K562 (cell line): ENCODE results near the gene COX19. TPM values are rescaled to one million over a fixed set of nuclear protein-coding genes. Genes with fewer than 3 reads are reported as not detected.

ENCODE experiments used
- ATAC-seq: fragments of 200-7000 bp; cut with Tn5 transposase; 3 replicates; pipeline ENCODE4 v1.9.1; 2020; ENCODE audit warnings: moderate library complexity
- BruUV-seq: library from RNA; stranded (reverse); fragments of 400-500 nt; replicated peaks from 2 replicates; lab custom pipeline; 2021; lab: Mats Ljungman, UMichigan
- CTCF ChIA-PET: fragments of 300-600 bp; formaldehyde crosslinking; extraction: SDS; loops from one replicate; lab custom pipeline; 2021; ENCODE audit warnings: low intra/inter-chr PET ratio; lab: Yijun Ruan, JAX
- POLR2A ChIA-PET: fragments of 300-600, 350-650 bp; sonication (Branson Sonifier 250); formaldehyde crosslinking; extraction: SDS; loops from one replicate; lab custom pipeline; 2021; ENCODE audit warnings: antibody characterized with exemption, inconsistent platforms; lab: Yijun Ruan, JAX
- DNase-seq, 4 experiments: peaks; one replicate each; pipeline versions ENCODE4 v3.0.0 to v3.0.0-alpha.2; 2011 to 2018; ENCODE audit warnings: low spot score in 3 of 4, mixed read lengths in 3 of 4; ENCODE audit errors: extremely low read depth in 1 of 4
- FAIRE-seq: peaks from 2 replicates; lab custom pipeline; 2011; peaks lifted over from hg19 to GRCh38; lab: Jason Lieb, UNC
- H2AFZ ChIP-seq: 2 replicates; pipeline ENCODE4 v1.6.0; 2011; ENCODE audit warnings: low read depth, low read length, control low read depth, inconsistent platforms
- H3K27ac ChIP-seq: fragments of 200-600 bp; 3 replicates; pipeline ENCODE4 v1.8.0; 2011; ENCODE audit warnings: low read depth, mild to moderate bottlenecking, control low read depth, inconsistent platforms, low read length, moderate library complexity, mixed read lengths; ENCODE audit errors: extremely low read depth
- H3K27me3 ChIP-seq, 2 experiments: fragments of 300-600 bp in 1 of 2; 2 replicates in 1 of 2; 3 replicates in 1 of 2; pipeline versions ENCODE4 v1.6.0 to v1.8.0; 2011; ENCODE audit warnings: inconsistent platforms in 2 of 2, low read length in 2 of 2, mild to moderate bottlenecking in 1 of 2, mixed read lengths in 1 of 2, moderate library complexity in 1 of 2; ENCODE audit not compliant: control insufficient read depth in 2 of 2, insufficient read depth in 2 of 2
- H3K36me3 ChIP-seq: fragments of 300-600 bp; 3 replicates; pipeline ENCODE4 v1.8.0; 2011; ENCODE audit warnings: mild to moderate bottlenecking, low read length, inconsistent platforms; ENCODE audit not compliant: control insufficient read depth, insufficient read depth
- H3K4me1 ChIP-seq, 2 experiments: fragments of 200-600 bp in 1 of 2; replicated peaks in 1 of 2; 2 replicates in 1 of 2; 3 replicates in 1 of 2; pipeline versions ENCODE4 v1.5.1 to v1.8.0; 2011; ENCODE audit warnings: inconsistent platforms in 2 of 2, low read length in 2 of 2, mild to moderate bottlenecking in 1 of 2, mixed read lengths in 1 of 2, moderate library complexity in 1 of 2; ENCODE audit not compliant: control insufficient read depth in 2 of 2, insufficient read depth in 2 of 2
- H3K4me2 ChIP-seq: 2 replicates; pipeline ENCODE4 v1.6.1; 2011; ENCODE audit warnings: low read length, control low read depth, inconsistent platforms, mixed read lengths; ENCODE audit not compliant: insufficient read depth
- H3K4me3 ChIP-seq: fragments of 200-600 bp; sonication (generic), shearing (Covaris generic); 2 replicates; pipeline ENCODE4 v1.5.1; 2016; ENCODE audit warnings: control low read depth, inconsistent platforms
- H3K79me2 ChIP-seq: fragments of 200-600 bp; 3 replicates; pipeline ENCODE4 v1.8.0; 2011; ENCODE audit warnings: low read length, inconsistent platforms; ENCODE audit not compliant: control insufficient read depth, insufficient read depth
- H3K9ac ChIP-seq, 2 experiments: 2 replicates each; pipeline versions ENCODE4 v1.6.0 to v1.6.1; 2011; ENCODE audit warnings: low read depth in 2 of 2, low read length in 2 of 2, control low read depth in 1 of 2, inconsistent platforms in 1 of 2, mild to moderate bottlenecking in 1 of 2, mixed read lengths in 1 of 2; ENCODE audit not compliant: insufficient read depth in 1 of 2
- H3K9me1 ChIP-seq: one replicate; pipeline ENCODE4 v1.6.0; 2011; ENCODE audit warnings: inconsistent platforms, mild to moderate bottlenecking, low read length, moderate library complexity; ENCODE audit not compliant: control insufficient read depth, insufficient read depth
- H3K9me3 ChIP-seq: replicated peaks from 2 replicates; pipeline ENCODE4 v1.5.1; 2011; ENCODE audit warnings: low read depth, low read length, inconsistent platforms; ENCODE audit not compliant: control insufficient read depth, insufficient read depth
- H4K20me1 ChIP-seq: replicated peaks from 2 replicates; pipeline ENCODE4 v1.6.1; 2011; ENCODE audit warnings: low read length, inconsistent platforms, mixed read lengths; ENCODE audit not compliant: control insufficient read depth, insufficient read depth
- COPS2 ChIP-seq: fragments of 450-650 bp; conservative IDR thresholded peaks from 2 replicates; pipeline ENCODE4 v1.6.1; 2016; ENCODE audit warnings: mild to moderate bottlenecking, moderate library complexity
- CTCF ChIP-seq, 3 experiments: IDR thresholded peaks in 2 of 3; conservative IDR thresholded peaks in 1 of 3; 2 replicates each; pipeline ENCODE4 v1.5.1; 2011 to 2012; ENCODE audit warnings: low read length in 3 of 3, mild to moderate bottlenecking in 3 of 3, control low read depth in 2 of 3, improper control_type of control experiment in 1 of 3, inconsistent platforms in 1 of 3, low read depth in 1 of 3, mixed read lengths in 1 of 3, moderate library complexity in 1 of 3; ENCODE audit not compliant: insufficient read depth in 2 of 3
- POLR2G ChIP-seq: fragments of 200-400 bp; formaldehyde crosslinking; IDR thresholded peaks from 2 replicates; pipeline ENCODE4 v1.6.1; 2017; ENCODE audit warnings: low read depth, mild to moderate bottlenecking, antibody characterized with exemption, low read length, moderate library complexity
- RBFOX2 ChIP-seq: fragments of 200-400 bp; formaldehyde crosslinking; IDR thresholded peaks from 2 replicates; pipeline ENCODE4 v1.6.1; 2017; ENCODE audit warnings: low read depth, mild to moderate bottlenecking, low read length, moderate library complexity
- SMAD2 ChIP-seq: fragments of 150-350 bp; IDR thresholded peaks from 2 replicates; pipeline ENCODE4 v1.6.1; 2014; ENCODE audit warnings: low read depth, mild to moderate bottlenecking, low read length
- WGBS: fragments of 100-300 bp; shearing (Covaris generic); methylation state at CpG from one replicate; pipeline ENCODE4 v1.1.6; 2016; ENCODE audit warnings: low coverage, mixed read lengths; ENCODE audit not compliant: insufficient coverage; ENCODE audit errors: missing lambda C conversion rate; 5-methylcytosine and 5-hydroxymethylcytosine counted together
- in situ Hi-C: fragments of 300-500 bp; cut with MboI; formaldehyde crosslinking; loops from 4 replicates; pipeline ENCODE4 v1.15.0; 2018; ENCODE audit warnings: inconsistent platforms, mixed read lengths
- intact Hi-C: fragments of 100-400 bp; cut with micrococcal nuclease; formaldehyde crosslinking; loops from 2 replicates; pipeline ENCODE4 v1.14.2; 2022
- polyA plus RNA-seq, 8 experiments: library from polyadenylated mRNA; depleted of rRNA in 4 of 8; stranded (reverse) in 5 of 8; unstranded in 3 of 8; fragments of >200 nt; fragmentation: Nextera tagmentation in 2 of 8; fragmentation: Illumina TruSeq in 1 of 8; extraction: Ambion mirVana in 2 of 8; extraction: Trizol in 1 of 8; gene quantifications; 2 replicates each; pipeline versions ENCODE4 v1.2.1 to v1.2.3, GENCODE V29; 2011 to 2014; ENCODE audit warnings: inconsistent platforms in 1 of 8, missing spikeins in 1 of 8
- total RNA-seq, 7 experiments: library from RNA; depleted of rRNA in 6 of 7; stranded (reverse); fragments of >200 nt in 6 of 7; fragmentation: Illumina TruSeq in 2 of 7; extraction: Trizol in 2 of 7; gene quantifications; 2 replicates each; pipeline versions ENCODE4 v1.2.1 to v1.2.3, GENCODE V29; 2011 to 2021; ENCODE audit warnings: low replicate concordance in 1 of 7

The COX19 gene
- total and polyA plus RNA-seq, 9 of the 15 experiments (the other 6 are each of a cell fraction or from before 2014, with no cell fraction given): 5.2 to 10.5 (median 7.9) TPM

GRCh38 chr7:1019789-1020610 is 44.7 kb upstream of the COX19 start:
- Histone ChIP-seq H3K27me3 (no peaks in the 10 kb centered on the region), H3K79me2 (peaks cover 47% of the 10 kb centered on the region), H3K9me1 (no peaks in the 10 kb centered on the region), H3K36me3 (peaks cover 30% of the 10 kb centered on the region; the same call in 2 of the 3 replicates), H2AFZ (no peak overlapping the region), H4K20me1 (no peaks in the 10 kb centered on the region), H3K9ac (no peak overlapping the region), H3K9me3 (peaks cover 7% of the 10 kb centered on the region), H3K4me1 (peaks cover 0 to 74% of the 10 kb centered on the region in 2 experiments; a peak in 2 of 5 replicates), H3K4me3 (no peak overlapping the region), H3K4me2 (no peak overlapping the region), H3K27ac (no peak overlapping the region)
- BruUV-seq: no TSS peak
- ChIA-PET CTCF (no interaction called here), POLR2A (interaction anchor here (0.6 kb wide), 1 partner anchor 15 kb away, joined by 7 read pairs; no protein-coding TSS in a partner anchor)
- TF ChIP-seq RBFOX2 (0 out of 2 replicates have a peak, but pooled peaks have one; percentile 19), CTCF (IDR thresholded peaks at IDR 0.05 in 2 of 3, conservative IDR thresholded peaks at IDR 0.05 in 1 of 3; ENCODE audit: insufficient read depth in 2 of 3, low read depth in 1 of 3, low read length in 3 of 3) (peak in 1 of 3 experiments; percentile 33; a peak in 1 of 6 replicates), SMAD2 (no peak), POLR2G (peak; percentile 39; the same call in 1 of the 2 replicates), COPS2 (no peak)
- WGBS: 99% methylated on average over 9 of the region's 42 CpGs
- intact Hi-C loops (no loop called here), in situ Hi-C loops (no loop called here)
- DNase-seq (no peak), ATAC-seq (no peak), FAIRE-seq (no peak)
